Measurements from ENCODE around the gene ZNF503. TPM values are rescaled to one million over a fixed set of nuclear protein-coding genes. Genes with fewer than 3 reads are reported as not detected.
A peak's percentile ranks its signal among the peaks of the same experiment; 100 is the strongest.

The ZNF503 gene
- total RNA-seq, 1 experiment from 2014 or later, result 42.3 TPM

- intact Hi-C loops (cut with micrococcal nuclease), result no loop called here
- ChIA-PET POLR2A (ENCODE audit: unreplicated experiment) (no interaction called here), CTCF (no interaction called here)
- ATAC-seq (no peak), DNase-seq (no peak)
- no peaks in the 10 kb centered on the region for H3F3A ChIP-seq (ENCODE audit: low read length, unreplicated experiment)
- no peaks in the 10 kb centered on the region for H4K20me1 ChIP-seq (ENCODE audit: low read length)
- no TSS peak for BruUV-seq (replicated peaks)
- H3K4me1 ChIP-seq (ENCODE audit: insufficient read depth, low read length), result peaks cover 15% of the 10 kb centered on the region; the same call in 1 of the 2 replicates
- peaks cover 16% of the 10 kb centered on the region; the same call in 1 of the 2 replicates for H3K36me3 ChIP-seq (ENCODE audit: low read depth, low read length)
- no peak overlapping the region for H2AFZ ChIP-seq (ENCODE audit: low read length)
- TF ChIP-seq, protein P1, sequence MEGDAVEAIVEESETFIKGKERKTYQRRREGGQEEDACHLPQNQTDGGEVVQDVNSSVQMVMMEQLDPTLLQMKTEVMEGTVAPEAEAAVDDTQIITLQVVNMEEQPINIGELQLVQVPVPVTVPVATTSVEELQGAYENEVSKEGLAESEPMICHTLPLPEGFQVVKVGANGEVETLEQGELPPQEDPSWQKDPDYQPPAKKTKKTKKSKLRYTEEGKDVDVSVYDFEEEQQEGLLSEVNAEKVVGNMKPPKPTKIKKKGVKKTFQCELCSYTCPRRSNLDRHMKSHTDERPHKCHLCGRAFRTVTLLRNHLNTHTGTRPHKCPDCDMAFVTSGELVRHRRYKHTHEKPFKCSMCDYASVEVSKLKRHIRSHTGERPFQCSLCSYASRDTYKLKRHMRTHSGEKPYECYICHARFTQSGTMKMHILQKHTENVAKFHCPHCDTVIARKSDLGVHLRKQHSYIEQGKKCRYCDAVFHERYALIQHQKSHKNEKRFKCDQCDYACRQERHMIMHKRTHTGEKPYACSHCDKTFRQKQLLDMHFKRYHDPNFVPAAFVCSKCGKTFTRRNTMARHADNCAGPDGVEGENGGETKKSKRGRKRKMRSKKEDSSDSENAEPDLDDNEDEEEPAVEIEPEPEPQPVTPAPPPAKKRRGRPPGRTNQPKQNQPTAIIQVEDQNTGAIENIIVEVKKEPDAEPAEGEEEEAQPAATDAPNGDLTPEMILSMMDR (conservative IDR thresholded peaks at IDR 0.05; ENCODE audit: low read depth, low read length), result no peak
- TF ChIP-seq EZH2phosphoT487 (IDR thresholded peaks at IDR 0.05; ENCODE audit: borderline replicate concordance, low read length), result no peak
- TF ChIP-seq EZH2 (IDR thresholded peaks at IDR 0.05; ENCODE audit: low read length, unreplicated experiment), result no peak
- no peak overlapping the region for H3K27ac ChIP-seq (ENCODE audit: low read length)
- H3K9me3 ChIP-seq (ENCODE audit: low read length), result peaks cover 34% of the 10 kb centered on the region
- H3K9ac ChIP-seq (ENCODE audit: low read length), result no peak overlapping the region
- no peaks in the 10 kb centered on the region for H3K79me2 ChIP-seq (ENCODE audit: low read length)
- no peak overlapping the region for H3K4me2 ChIP-seq (ENCODE audit: low read length)
- H3K9me2 ChIP-seq (replicated peaks; ENCODE audit: low read length), result no peaks in the 10 kb centered on the region
- peaks cover 16% of the 10 kb centered on the region for H3K27me3 ChIP-seq (ENCODE audit: low read length)
- H3K4me3 ChIP-seq (ENCODE audit: low read length), result no peak overlapping the region
These were observed 44.9 kb upstream of the ZNF503 start for GRCh38 chr10:75446508-75446907.

DNA sequence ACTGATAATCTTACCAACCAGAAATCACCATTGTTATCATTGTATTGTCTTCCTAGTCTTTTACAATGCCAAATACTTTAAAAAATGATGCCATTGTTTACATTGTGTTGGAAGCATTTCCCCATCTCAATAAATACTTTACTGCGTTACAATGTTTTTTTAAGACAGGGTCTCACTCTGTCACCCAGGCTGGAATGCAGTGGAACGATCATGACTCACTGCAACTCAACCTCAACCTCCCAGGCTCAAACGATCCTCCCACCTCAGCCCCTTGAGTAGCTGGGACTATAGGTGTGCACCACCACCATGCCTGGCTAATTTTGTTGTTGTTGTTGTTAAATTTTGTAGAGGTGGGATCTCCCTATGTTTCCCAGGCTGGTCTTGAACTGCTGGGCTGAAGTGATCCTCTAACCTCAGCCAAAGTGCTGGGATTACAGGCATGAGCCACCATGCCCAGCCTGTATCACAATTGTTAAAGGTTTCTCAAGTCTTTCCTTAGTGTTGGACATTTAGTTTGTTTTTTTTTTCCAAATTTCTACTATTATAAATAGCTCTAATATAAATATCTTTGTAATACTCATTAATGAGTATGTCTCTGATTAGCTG is 43.3 kb upstream of the ZNF503 start:
- Histone ChIP-seq H3K36me3 (ENCODE audit: low read depth, low read length) (peaks cover 16% of the 10 kb centered on the region; the same call in 1 of the 2 replicates), H3K79me2 (ENCODE audit: low read length) (no peaks in the 10 kb centered on the region), H3K4me2 (ENCODE audit: low read length) (no peak overlapping the region), H3K4me1 (ENCODE audit: insufficient read depth, low read length) (peaks cover 15% of the 10 kb centered on the region; the same call in 1 of the 2 replicates), H2AFZ (ENCODE audit: low read length) (no peak overlapping the region), H3K4me3 (ENCODE audit: low read length) (no peak overlapping the region), H3K9ac (ENCODE audit: low read length) (no peak overlapping the region), H3K27me3 (ENCODE audit: low read length) (0 out of 2 replicates have a peak, but pooled peaks cover under 1% of the 10 kb centered on the region), H3K27ac (ENCODE audit: low read length) (no peak overlapping the region), H3F3A (ENCODE audit: low read length, unreplicated experiment) (no peaks in the 10 kb centered on the region), H4K20me1 (ENCODE audit: low read length) (no peaks in the 10 kb centered on the region), H3K9me3 (ENCODE audit: low read length) (peaks cover 34% of the 10 kb centered on the region), H3K9me2 (replicated peaks; ENCODE audit: low read length) (no peaks in the 10 kb centered on the region)
- TF ChIP-seq, protein P1 (conservative IDR thresholded peaks at IDR 0.05; ENCODE audit: low read depth, low read length), result no peak
- TF ChIP-seq EZH2 (IDR thresholded peaks at IDR 0.05; ENCODE audit: low read length, unreplicated experiment) (no peak), EZH2phosphoT487 (IDR thresholded peaks at IDR 0.05; ENCODE audit: borderline replicate concordance, low read length) (no peak)
- CTCF ChIA-PET, result no interaction called here
- no TSS peak for BruUV-seq (replicated peaks)
- peak; percentile 88 for DNase-seq
- POLR2A ChIA-PET (ENCODE audit: unreplicated experiment), result no interaction called here
- intact Hi-C loops (cut with micrococcal nuclease), result no loop called here
- peak; percentile 53 for ATAC-seq

- no peaks in the 10 kb centered on the region for H3K27me3 ChIP-seq (ENCODE audit: low read length)
- no peaks in the 10 kb centered on the region for H3K79me2 ChIP-seq (ENCODE audit: low read length)
- no peaks in the 10 kb centered on the region for H3F3A ChIP-seq (ENCODE audit: low read length, unreplicated experiment)
- no peak overlapping the region for H3K4me3 ChIP-seq (ENCODE audit: low read length)
- H2AFZ ChIP-seq (ENCODE audit: low read length), result no peak overlapping the region
- ChIA-PET CTCF (no interaction called here), POLR2A (ENCODE audit: unreplicated experiment) (no interaction called here)
- ATAC-seq (no peak), DNase-seq (no peak)
- peaks cover 34% of the 10 kb centered on the region for H3K9me3 ChIP-seq (ENCODE audit: low read length)
- H3K36me3 ChIP-seq (ENCODE audit: low read depth, low read length), result peaks cover 16% of the 10 kb centered on the region; the same call in 1 of the 2 replicates
- peaks cover 4% of the 10 kb centered on the region; the same call in 1 of the 2 replicates for H3K4me1 ChIP-seq (ENCODE audit: insufficient read depth, low read length)
- no peak overlapping the region for H3K4me2 ChIP-seq (ENCODE audit: low read length)
- no peak overlapping the region for H3K27ac ChIP-seq (ENCODE audit: low read length)
- no peak for TF ChIP-seq EZH2 (IDR thresholded peaks at IDR 0.05; ENCODE audit: low read length, unreplicated experiment)
- TF ChIP-seq EZH2phosphoT487 (IDR thresholded peaks at IDR 0.05; ENCODE audit: borderline replicate concordance, low read length), result no peak
- H4K20me1 ChIP-seq (ENCODE audit: low read length), result no peaks in the 10 kb centered on the region
- intact Hi-C loops (cut with micrococcal nuclease), result no loop called here
- H3K9ac ChIP-seq (ENCODE audit: low read length), result no peak overlapping the region
- H3K9me2 ChIP-seq (replicated peaks; ENCODE audit: low read length), result no peaks in the 10 kb centered on the region
- BruUV-seq (replicated peaks), result no TSS peak
These were observed 41.8 kb upstream of the ZNF503 start for GRCh38 chr10:75443362-75443761.

Measured in PC-3 (cell line).